Stimulated activated naive CD8-positive, alpha-beta T cell treated with anti-CD3 and anti-CD28 coated beads, Interleukin-15, amount 100 ng/mL, for 72 hours (primary cell): Measurements from ENCODE around the gene TNN.

Experiments used
- ATAC-seq: fragments of 150-1000 bp; cut with Tn5 transposase; 2 replicates; pipeline ENCODE4 v1.10.0; 2021; ENCODE audit warnings: mild to moderate bottlenecking, moderate library complexity
- DNase-seq, 2 donors: peaks; one replicate each; pipeline ENCODE4 v3.0.0; 2021 to 2022
- H3K27ac Mint-ChIP-seq, 2 donors: one replicate each; pipeline ENCODE4 v1.8.0; 2022; ENCODE audit warnings: mild to moderate bottlenecking in 2 of 2, mixed read lengths in 2 of 2, moderate library complexity in 2 of 2
- H3K27me3 Mint-ChIP-seq: one replicate; pipeline ENCODE4 v1.8.0; 2022; ENCODE audit warnings: mixed read lengths
- H3K4me1 Mint-ChIP-seq: one replicate; pipeline ENCODE4 v1.8.0; 2022; ENCODE audit warnings: mild to moderate bottlenecking, mixed read lengths
- H3K4me3 Mint-ChIP-seq, 2 donors: one replicate each; pipeline ENCODE4 v1.8.0; 2022; ENCODE audit warnings: mild to moderate bottlenecking in 2 of 2, mixed read lengths in 2 of 2, moderate library complexity in 1 of 2
- H3K9me3 Mint-ChIP-seq, 2 donors: one replicate each; pipeline ENCODE4 v1.8.0; 2022; ENCODE audit warnings: mixed read lengths in 2 of 2

Gene TNN

DNA sequence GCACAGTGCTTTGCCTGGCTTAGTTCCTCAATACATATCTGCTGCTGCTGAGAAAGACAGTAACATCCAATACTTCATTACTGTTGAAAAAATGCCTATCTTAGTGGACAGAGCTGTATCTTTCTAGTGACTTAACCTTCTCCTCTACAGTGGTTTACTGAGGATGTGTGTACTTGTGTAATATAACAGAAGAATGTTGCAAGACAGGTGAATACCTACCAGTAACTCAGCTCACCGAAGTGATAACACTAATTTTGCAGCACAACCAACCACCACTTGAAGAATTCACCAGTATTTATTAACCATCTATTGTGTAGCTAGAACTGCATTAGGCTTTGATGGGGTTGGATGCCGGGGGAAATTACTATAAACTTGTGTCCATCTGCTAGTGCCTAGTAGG is 16.6 kb upstream of the TNN start:
- no peak overlapping the region for H3K27ac Mint-ChIP-seq
- H3K4me3 Mint-ChIP-seq = no peak overlapping the region
- no peaks in the 10 kb centered on the region for H3K4me1 Mint-ChIP-seq
- peaks cover 37% of the 10 kb centered on the region for H3K27me3 Mint-ChIP-seq
- ATAC-seq (no peak), DNase-seq (no peak)
- H3K9me3 Mint-ChIP-seq = no peaks in the 10 kb centered on the region

DNA sequence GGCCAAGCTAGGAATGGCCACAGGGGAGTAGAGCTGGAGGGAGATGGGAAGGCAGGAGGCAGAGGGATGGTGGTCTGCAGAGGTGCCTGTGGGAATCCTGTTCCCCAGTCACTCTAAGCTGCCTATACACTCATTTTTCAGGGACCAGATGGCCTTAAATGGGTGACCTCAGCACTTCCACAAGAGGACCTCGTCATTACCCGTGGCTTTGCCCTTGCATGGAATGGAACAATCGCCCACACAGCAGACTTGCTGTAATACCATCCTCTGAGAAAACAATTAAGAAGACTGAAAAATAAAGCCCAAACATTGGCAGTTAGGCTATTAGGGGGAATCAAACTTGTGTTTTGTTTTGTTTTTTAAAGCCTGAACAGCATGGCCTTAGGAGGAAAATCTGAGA is 12.9 kb upstream of the TNN start:
- Mint-ChIP-seq H3K27ac (no peak overlapping the region), H3K4me1 (no peaks in the 10 kb centered on the region), H3K9me3 (peaks cover 0 to 7% of the 10 kb centered on the region in 2 donors), H3K4me3 (no peak overlapping the region), H3K27me3 (peaks cover 12% of the 10 kb centered on the region)
- DNase-seq = no peak
- no peak for ATAC-seq

DNA sequence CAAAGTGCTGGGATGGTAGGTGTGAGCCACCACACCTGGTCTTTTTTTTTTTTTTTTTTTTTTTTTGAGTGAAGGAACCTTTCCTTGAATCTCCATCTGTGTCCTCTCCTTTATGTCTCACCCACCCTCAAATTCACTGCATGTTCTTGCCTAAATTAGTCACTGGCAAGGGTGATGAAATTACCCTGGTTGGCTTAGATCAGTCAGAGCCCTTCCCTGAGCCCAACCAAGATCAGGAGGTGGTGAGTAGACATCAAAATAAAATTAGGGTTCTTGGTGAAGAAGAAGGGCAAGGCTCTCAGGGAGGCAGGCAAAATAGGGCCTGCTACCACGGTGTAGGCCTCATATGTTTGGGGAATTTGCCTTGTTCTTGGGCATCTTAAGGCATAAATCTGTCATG is 5.3 kb upstream of the TNN start:
- ATAC-seq (no peak), DNase-seq (no peak)
- Mint-ChIP-seq H3K27me3 (no peaks in the 10 kb centered on the region), H3K27ac (peak overlapping the region in 1 of 2 donors; percentile 50), H3K4me1 (no peaks in the 10 kb centered on the region), H3K4me3 (no peak overlapping the region), H3K9me3 (no peaks in the 10 kb centered on the region)

DNA sequence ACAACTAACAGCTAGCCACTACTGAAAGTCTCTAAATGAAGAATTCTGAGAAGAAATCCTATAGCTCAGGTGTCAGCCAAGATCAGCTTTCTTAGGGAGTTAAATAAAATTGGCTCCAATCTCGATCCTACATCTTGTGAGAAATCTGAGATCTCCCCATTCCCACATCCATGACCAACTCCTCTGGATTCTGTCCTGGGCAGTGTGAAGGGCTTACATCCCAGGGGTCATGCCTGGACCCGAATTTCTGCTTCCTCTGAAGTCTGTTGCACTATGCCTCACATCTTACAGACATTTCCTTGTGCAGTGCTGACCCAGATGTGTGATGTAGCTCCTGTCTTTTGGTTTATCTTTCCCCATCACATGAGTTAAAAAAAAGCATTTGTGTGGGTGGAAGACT is 4.8 kb upstream of the TNN start:
- DNase-seq (no peak), ATAC-seq (no peak)
- no peak overlapping the region for H3K4me3 Mint-ChIP-seq
- no peaks in the 10 kb centered on the region for H3K9me3 Mint-ChIP-seq
- H3K4me1 Mint-ChIP-seq = no peaks in the 10 kb centered on the region
- H3K27ac Mint-ChIP-seq = no peak overlapping the region
- H3K27me3 Mint-ChIP-seq = no peaks in the 10 kb centered on the region

DNA sequence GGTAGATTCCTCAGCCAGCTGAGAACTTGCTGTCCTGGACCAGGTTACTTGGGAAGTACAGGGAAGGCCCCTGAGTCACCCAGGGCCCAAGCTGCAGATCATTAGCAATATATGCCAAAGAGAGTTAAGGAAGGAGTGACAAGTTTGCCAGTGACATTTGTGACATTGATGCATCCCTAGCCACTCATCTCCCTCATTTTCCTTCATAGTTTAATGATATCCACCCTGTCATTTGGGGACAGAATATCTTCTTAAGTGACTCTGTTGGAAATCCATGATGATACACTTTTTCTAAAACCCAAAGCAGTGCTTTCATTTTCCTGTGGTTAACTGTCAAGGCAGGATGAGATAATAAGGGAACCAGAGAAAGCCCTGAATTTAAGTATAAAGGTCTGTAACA is 3.2 kb downstream of the TNN start:
- DNase-seq (no peak), ATAC-seq (no peak)
- H3K9me3 Mint-ChIP-seq = no peaks in the 10 kb centered on the region
- no peak overlapping the region for H3K4me3 Mint-ChIP-seq
- H3K27ac Mint-ChIP-seq = no peak overlapping the region
- peaks cover 9% of the 10 kb centered on the region for H3K4me1 Mint-ChIP-seq
- peaks cover 27% of the 10 kb centered on the region for H3K27me3 Mint-ChIP-seq

DNA sequence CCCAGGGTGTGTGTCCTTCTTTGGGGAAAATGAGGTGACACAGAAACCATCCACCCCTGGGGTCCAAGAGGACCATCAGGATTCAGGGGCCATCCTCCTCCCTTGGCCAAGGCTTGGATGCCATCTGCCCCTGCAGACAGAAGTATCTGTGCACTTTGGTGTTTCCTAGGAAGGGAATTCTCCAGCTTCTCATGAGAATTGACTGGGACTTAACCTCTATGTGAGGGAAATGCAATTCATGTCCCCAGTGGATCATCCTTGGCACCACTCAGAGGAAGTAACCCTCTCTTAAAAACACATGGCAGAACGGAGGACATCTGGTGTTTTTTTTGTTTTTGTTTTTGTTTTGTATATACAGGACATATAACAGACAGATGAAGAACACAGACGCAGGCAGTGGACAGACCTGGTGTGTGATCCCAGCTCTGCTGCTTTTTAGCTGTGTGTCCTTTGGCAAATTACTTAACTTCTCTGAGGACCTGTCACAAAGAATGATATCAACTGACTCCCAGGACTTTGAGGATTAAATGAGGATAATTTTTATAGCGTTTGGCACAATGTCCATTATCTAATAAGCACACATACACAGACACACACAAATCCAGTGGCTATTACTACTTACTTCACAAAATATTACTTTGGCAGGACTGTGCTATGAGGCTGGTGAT is 3.8 kb downstream of the TNN start:
- Mint-ChIP-seq H3K27me3 (peaks cover 33% of the 10 kb centered on the region), H3K4me3 (no peak overlapping the region), H3K27ac (no peak overlapping the region), H3K4me1 (peaks cover 9% of the 10 kb centered on the region), H3K9me3 (no peaks in the 10 kb centered on the region)
- ATAC-seq (no peak), DNase-seq (no peak)

DNA sequence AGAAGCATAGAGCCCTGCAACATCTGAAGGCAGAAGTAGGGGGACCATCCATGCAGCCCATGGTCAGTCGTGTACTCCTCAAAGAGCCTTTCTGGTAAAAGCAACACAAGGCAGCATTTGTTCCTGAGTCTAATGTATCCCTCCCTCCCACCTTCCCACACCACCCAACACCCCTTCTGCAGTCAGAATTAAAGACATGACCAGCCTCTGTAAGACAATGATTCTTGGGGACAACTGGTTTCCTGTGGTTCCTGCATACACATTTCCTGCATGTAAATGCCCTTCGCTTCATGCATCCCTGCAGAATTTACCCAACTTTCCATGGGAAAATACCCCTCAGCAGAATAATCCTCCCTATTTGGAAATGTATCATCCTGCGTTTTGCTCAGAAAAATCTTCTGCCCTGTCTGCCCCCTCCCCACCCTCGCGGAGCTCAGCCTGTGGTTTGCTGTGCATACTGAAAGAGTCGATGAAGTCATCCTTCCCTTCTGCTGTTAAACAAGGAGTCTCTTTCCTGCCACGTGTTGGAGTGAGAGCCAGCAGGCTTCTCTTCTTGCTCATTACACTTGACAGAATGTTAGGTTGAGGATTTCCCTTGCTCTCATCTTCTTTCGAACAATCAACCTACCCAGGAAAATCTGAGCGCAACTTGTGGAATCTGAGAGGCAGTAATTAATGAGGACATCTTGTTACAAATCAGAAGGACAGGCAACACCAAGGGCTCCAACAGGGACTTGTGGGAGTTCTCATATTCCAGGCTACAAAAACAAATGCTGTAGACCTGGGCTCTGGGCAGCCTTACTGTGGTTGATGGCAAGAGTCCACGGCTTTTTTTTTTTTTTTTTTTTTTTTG is 4.7 kb downstream of the TNN start:
- peaks cover 36% of the 10 kb centered on the region for H3K27me3 Mint-ChIP-seq
- H3K27ac Mint-ChIP-seq = no peak overlapping the region
- H3K4me1 Mint-ChIP-seq = peaks cover 9% of the 10 kb centered on the region
- no peaks in the 10 kb centered on the region for H3K9me3 Mint-ChIP-seq
- H3K4me3 Mint-ChIP-seq = peak overlapping the region; percentile 38 to 54
- ATAC-seq (peak; percentile 93), DNase-seq (peak in 1 of 2 donors; percentile 28)

DNA sequence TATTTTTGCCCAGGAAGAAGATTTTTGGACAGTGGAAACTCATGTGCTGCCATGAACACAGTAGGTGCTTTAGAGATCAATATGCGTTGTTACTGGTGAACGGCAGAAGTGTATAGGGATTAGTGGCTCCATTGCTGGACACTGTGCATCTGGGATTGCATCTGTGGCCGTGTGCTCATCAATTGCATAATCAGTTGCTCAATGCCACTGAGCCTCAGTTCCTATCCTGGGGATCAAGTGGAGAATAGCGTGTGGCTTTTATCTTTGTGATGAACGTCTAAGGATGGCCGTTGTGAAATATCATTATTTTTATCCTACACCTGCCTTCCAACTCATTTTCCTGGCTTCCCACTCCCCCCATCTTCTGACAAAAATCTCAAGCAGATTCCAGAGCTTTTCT is 5.4 kb downstream of the TNN start:
- Mint-ChIP-seq H3K27me3 (peaks cover 36% of the 10 kb centered on the region), H3K9me3 (no peaks in the 10 kb centered on the region), H3K27ac (no peak overlapping the region), H3K4me3 (no peak overlapping the region), H3K4me1 (peaks cover 9% of the 10 kb centered on the region)
- ATAC-seq = no peak
- DNase-seq = no peak

DNA sequence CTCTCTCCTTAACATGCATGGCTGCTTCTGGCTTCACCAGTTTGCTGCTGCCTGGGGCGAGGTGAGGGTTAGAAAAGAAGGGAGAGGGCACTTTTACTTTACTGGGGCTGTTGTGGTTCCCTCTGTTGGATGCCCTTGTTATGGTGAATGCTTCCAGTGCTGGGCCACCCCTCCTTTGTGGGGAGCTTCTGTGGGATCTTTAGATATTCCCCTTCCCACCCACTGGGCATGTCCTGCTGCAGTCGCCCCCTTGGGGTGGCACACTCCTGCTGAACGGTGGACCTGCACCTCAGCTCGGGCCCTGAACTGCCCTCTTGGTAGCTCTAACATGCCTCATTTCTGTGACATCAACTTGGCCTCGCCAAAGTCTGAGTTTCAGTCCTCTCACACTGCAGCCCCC is 6.0 kb downstream of the TNN start:
- H3K9me3 Mint-ChIP-seq = no peaks in the 10 kb centered on the region
- peaks cover 9% of the 10 kb centered on the region for H3K4me1 Mint-ChIP-seq
- ATAC-seq = no peak
- H3K4me3 Mint-ChIP-seq = no peak overlapping the region
- peaks cover 36% of the 10 kb centered on the region for H3K27me3 Mint-ChIP-seq
- no peak overlapping the region for H3K27ac Mint-ChIP-seq
- DNase-seq = no peak

DNA sequence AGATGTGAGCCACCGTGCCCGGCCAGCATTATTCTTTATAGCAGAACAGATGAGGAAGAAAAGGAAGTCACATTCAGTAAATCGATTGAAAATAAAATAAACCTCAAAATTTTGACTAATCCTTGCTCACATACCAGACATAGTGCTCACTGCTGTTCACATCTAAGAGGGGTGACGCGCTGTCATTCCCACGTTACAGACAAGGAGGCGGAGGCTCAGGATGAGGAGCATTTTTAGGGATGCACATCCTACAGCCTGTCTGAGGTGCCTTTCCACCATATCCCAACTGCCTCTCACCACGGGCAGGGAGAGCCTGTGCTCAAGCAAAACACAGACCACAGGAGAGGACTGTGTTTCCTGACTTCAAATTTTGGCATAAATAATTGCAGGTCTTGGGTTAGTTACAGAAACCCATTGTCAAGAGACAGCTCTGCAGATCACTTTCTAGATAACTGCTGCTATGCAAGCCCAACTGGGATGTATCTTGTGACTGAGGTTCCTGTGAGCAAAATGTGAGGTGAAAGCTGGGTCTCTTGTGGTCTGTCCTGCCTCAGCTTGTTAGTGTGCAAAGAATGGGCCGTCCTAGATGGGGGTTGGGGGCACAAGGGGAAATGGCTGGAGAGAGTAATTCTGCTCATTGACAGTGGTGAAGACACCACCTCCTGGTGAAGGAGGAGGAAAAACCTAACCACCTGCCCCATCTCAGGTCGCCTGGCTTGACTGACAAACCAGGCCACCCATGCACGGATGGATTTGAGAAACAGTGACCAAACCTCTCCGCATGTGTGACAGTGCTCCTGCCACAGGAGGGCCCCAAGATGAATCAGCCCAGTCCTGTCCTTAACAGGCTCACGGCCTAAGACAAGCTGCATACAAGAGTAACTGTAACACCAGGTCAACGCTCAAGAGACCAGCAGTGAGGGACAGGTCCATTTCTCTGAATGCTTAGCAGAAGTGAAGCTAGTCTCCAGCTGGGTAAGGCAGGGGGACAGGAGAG is 8.2 kb downstream of the TNN start:
- peaks cover 9% of the 10 kb centered on the region for H3K4me1 Mint-ChIP-seq
- DNase-seq (no peak), ATAC-seq (no peak)
- no peaks in the 10 kb centered on the region for H3K9me3 Mint-ChIP-seq
- H3K27me3 Mint-ChIP-seq = peaks cover 26% of the 10 kb centered on the region
- no peak overlapping the region for H3K4me3 Mint-ChIP-seq
- H3K27ac Mint-ChIP-seq = no peak overlapping the region

DNA sequence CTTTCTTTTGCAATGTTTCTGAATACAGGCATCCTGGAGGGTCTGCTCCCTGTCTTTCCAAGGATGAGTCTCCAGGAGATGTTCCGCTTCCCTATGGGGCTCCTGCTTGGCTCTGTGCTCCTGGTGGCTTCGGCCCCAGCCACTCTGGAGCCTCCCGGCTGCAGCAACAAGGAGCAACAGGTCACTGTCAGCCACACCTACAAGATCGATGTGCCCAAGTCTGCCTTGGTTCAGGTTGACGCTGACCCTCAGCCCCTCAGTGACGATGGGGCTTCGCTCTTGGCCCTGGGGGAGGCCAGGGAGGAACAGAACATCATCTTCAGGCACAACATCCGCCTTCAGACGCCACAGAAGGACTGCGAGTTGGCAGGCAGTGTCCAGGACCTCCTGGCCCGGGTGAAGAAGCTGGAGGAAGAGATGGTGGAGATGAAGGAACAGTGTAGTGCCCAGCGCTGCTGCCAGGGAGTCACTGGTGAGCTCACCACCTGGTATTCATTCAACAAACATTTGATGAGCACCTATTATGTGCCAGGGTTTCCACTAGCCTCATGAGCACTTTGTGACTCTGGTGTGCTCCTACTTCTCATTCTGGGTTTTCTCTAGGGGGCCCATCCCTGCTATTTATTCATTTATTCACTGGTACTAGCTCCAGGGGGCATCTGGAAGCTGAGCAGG is 9.9 kb downstream of the TNN start:
- Mint-ChIP-seq H3K4me1 (peaks cover 2% of the 10 kb centered on the region), H3K9me3 (no peaks in the 10 kb centered on the region), H3K27me3 (peaks cover 26% of the 10 kb centered on the region), H3K27ac (no peak overlapping the region), H3K4me3 (no peak overlapping the region)
- DNase-seq (no peak), ATAC-seq (no peak)

DNA sequence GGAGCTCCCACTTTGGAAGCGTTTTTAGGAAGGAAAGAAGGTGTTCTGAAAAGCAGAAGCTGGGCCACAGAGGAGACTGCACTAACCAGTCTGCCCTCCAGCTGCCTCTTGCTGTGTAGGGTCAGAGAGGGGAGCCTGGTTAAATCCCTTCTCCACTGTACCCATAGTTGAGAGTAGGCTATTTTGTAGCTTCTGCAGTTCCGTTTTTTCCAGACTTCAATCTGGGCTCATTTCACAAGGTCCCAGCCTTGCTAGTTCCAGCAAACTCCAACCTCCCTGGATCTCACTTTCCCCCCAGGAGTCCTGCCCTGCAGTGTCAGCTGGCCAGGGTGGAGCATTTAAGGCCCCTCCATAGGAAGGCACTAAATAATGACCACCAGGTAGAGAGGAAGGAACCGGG is 11.0 kb downstream of the TNN start:
- Mint-ChIP-seq H3K4me1 (no peaks in the 10 kb centered on the region), H3K9me3 (no peaks in the 10 kb centered on the region), H3K27ac (no peak overlapping the region), H3K27me3 (peaks cover 15% of the 10 kb centered on the region), H3K4me3 (no peak overlapping the region)
- DNase-seq (no peak), ATAC-seq (no peak)

DNA sequence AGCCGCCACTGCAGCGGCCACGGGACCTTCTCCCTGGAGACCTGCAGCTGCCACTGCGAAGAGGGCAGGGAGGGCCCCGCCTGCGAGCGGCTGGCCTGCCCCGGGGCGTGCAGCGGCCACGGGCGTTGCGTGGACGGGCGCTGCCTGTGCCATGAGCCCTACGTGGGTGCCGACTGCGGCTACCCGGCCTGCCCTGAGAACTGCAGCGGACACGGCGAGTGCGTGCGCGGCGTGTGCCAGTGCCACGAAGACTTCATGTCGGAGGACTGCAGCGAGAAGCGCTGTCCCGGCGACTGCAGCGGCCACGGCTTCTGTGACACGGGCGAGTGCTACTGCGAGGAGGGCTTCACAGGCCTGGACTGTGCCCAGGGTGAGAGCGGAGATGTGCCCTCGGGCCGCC is 11.7 kb downstream of the TNN start:
- peak; percentile 44 for ATAC-seq
- Mint-ChIP-seq H3K9me3 (no peaks in the 10 kb centered on the region), H3K4me3 (no peak overlapping the region), H3K27me3 (peaks cover 16% of the 10 kb centered on the region), H3K4me1 (no peaks in the 10 kb centered on the region), H3K27ac (no peak overlapping the region)
- no peak for DNase-seq

DNA sequence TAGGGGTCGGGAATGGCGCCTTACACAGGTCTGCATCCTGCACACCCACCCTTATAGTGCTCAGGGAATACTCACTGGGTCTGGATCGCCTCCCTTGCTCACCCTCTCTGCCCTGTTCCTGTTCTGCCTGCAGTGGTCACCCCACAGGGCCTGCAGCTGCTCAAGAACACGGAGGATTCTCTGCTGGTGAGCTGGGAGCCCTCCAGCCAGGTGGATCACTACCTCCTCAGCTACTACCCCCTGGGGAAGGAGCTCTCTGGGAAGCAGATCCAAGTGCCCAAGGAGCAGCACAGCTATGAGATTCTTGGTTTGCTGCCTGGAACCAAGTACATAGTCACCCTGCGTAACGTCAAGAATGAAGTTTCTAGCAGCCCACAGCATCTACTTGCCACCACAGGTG is 12.4 kb downstream of the TNN start:
- no peak for ATAC-seq
- no peak for DNase-seq
- H3K4me3 Mint-ChIP-seq = no peak overlapping the region

DNA sequence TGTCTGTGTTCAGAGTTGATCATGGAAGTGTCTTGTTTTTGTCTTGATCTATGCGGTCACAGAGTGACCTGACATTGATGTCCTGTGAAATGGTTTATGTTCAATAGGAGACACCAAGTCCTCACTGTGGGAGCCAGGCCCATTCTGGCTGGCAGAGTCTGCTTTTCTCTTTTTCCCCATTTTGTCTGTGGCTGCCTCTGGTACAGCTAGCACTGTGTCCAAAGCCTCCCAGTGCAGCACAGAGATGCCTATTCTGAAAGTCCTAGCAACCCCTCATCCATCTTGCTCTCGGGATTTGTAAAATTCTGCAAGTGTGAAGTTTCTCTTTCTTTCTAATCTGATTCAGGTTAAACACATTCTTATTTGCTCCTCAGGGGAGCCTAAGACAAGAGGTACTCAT is 14.3 kb downstream of the TNN start:
- H3K9me3 Mint-ChIP-seq = no peaks in the 10 kb centered on the region
- peaks cover 10% of the 10 kb centered on the region for H3K27me3 Mint-ChIP-seq
- H3K27ac Mint-ChIP-seq = no peak overlapping the region
- no peaks in the 10 kb centered on the region for H3K4me1 Mint-ChIP-seq
- ATAC-seq (no peak), DNase-seq (no peak)
- no peak overlapping the region for H3K4me3 Mint-ChIP-seq

More for the DNA sequence above, 12.4 kb downstream of the TNN start:
- Mint-ChIP-seq H3K4me1 (no peaks in the 10 kb centered on the region), H3K27me3 (peaks cover 19% of the 10 kb centered on the region), H3K27ac (no peak overlapping the region), H3K9me3 (no peaks in the 10 kb centered on the region)
